HepG2 (cell line): ENCODE data around the gene GLB1L3. TPM values are rescaled to one million over a fixed set of nuclear protein-coding genes. Genes with fewer than 3 reads are reported as not detected.

Experiments
- ATAC-seq: fragments of 200-7000 bp; cut with Tn5 transposase; 3 replicates; pipeline ENCODE4 v1.9.1; 2020; ENCODE audit warnings: mild to moderate bottlenecking, moderate library complexity
- BruUV-seq: library from RNA; stranded (reverse); fragments of 400-500 nt; replicated peaks from 2 replicates; lab custom pipeline; 2021; lab: Mats Ljungman, UMichigan
- CTCF ChIA-PET: fragments of 300-600 bp; formaldehyde crosslinking; extraction: SDS; loops from one replicate; lab custom pipeline; 2021; ENCODE audit warnings: low total read pairs, inconsistent platforms, low intra/inter-chr PET ratio; lab: Yijun Ruan, JAX
- POLR2A ChIA-PET: fragments of 350-600 bp; sonication (Branson Sonifier 250); formaldehyde crosslinking; loops from one replicate; lab custom pipeline; 2020; ENCODE audit warnings: antibody characterized with exemption, inconsistent platforms; lab: Yijun Ruan, JAX
- DNase-seq: peaks from one replicate; pipeline ENCODE4 v3.0.0-alpha.2; 2015; ENCODE audit warnings: low spot score
- FAIRE-seq: peaks from 3 replicates; lab custom pipeline; 2011; peaks lifted over from hg19 to GRCh38; lab: Jason Lieb, UNC
- H2AFZ ChIP-seq: one replicate; pipeline ENCODE4 v1.6.1; 2011; ENCODE audit warnings: low read length, inconsistent platforms
- H3K27ac ChIP-seq: fragments of 300-600 bp; 3 replicates; pipeline ENCODE4 v1.8.0; 2011; ENCODE audit warnings: mixed run types, mild to moderate bottlenecking, mixed read lengths, low read length, inconsistent platforms; ENCODE audit not compliant: insufficient read depth; ENCODE audit errors: extremely low read length
- H3K27me3 ChIP-seq, 2 experiments: fragments of 200-600 bp in 1 of 2; 2 replicates in 1 of 2; 3 replicates in 1 of 2; pipeline versions ENCODE4 v1.6.0 to v1.8.0; 2011; ENCODE audit warnings: low read length in 2 of 2, mild to moderate bottlenecking in 2 of 2, moderate library complexity in 2 of 2, inconsistent platforms in 1 of 2; ENCODE audit not compliant: insufficient read depth in 2 of 2, control insufficient read depth in 1 of 2
- H3K36me3 ChIP-seq, 2 experiments: fragments of 200-600 bp in 1 of 2; replicated peaks in 1 of 2; 2 replicates in 1 of 2; 3 replicates in 1 of 2; pipeline versions ENCODE4 v1.5.1 to v1.8.0; 2011; ENCODE audit warnings: low read length in 2 of 2, inconsistent platforms in 1 of 2; ENCODE audit not compliant: insufficient read depth in 2 of 2, control insufficient read depth in 1 of 2
- H3K4me1 ChIP-seq: 2 replicates; pipeline ENCODE4 v1.5.1; 2012; ENCODE audit warnings: low read length, inconsistent platforms; ENCODE audit not compliant: insufficient read depth
- H3K4me2 ChIP-seq: 2 replicates; pipeline ENCODE4 v1.6.0; 2011; ENCODE audit warnings: low read depth, low read length, inconsistent platforms
- H3K4me3 ChIP-seq, 3 experiments: fragments of 200-600 bp in 1 of 3; sonication (generic), shearing (Covaris generic) in 1 of 3; replicated peaks in 1 of 3; 2 replicates each; pipeline ENCODE4 v1.5.1; 2011 to 2016; ENCODE audit warnings: low read length in 3 of 3, inconsistent platforms in 2 of 3, low read depth in 2 of 3, mild to moderate bottlenecking in 2 of 3, control low read depth in 1 of 3, mixed read lengths in 1 of 3; ENCODE audit not compliant: insufficient read depth in 1 of 3
- H3K79me2 ChIP-seq: one replicate; pipeline ENCODE4 v1.6.1; 2011; ENCODE audit warnings: low read length, inconsistent platforms; ENCODE audit not compliant: insufficient read depth
- H3K9ac ChIP-seq: 2 replicates; pipeline ENCODE4 v1.6.0; 2011; ENCODE audit warnings: mild to moderate bottlenecking, low read depth, low read length, inconsistent platforms; ENCODE audit not compliant: insufficient read depth
- H3K9me3 ChIP-seq: 2 replicates; pipeline ENCODE4 v1.5.1; 2012; ENCODE audit warnings: mild to moderate bottlenecking, low read length
- H4K20me1 ChIP-seq: 2 replicates; pipeline ENCODE4 v1.6.0; 2011; ENCODE audit warnings: inconsistent platforms, mild to moderate bottlenecking, low read length, moderate library complexity; ENCODE audit not compliant: insufficient read depth
- CBFB ChIP-seq: sonication (generic); formaldehyde crosslinking; IDR thresholded peaks from 2 replicates; pipeline ENCODE4 v1.4.0; 2020; ENCODE audit warnings: missing genetic modification reagents
- HNRNPH1 ChIP-seq: fragments of 200-400 bp; formaldehyde crosslinking; optimal IDR thresholded peaks from 2 replicates; pipeline ENCODE3; 2017; ENCODE audit warnings: mild to moderate bottlenecking, low read depth, low read length
- NR1H2 ChIP-seq: sonication (generic); formaldehyde crosslinking; IDR thresholded peaks from 2 replicates; pipeline ENCODE4 v1.8.1; 2022; ENCODE audit warnings: low read depth, missing genetic modification reagents, borderline replicate concordance
- REL ChIP-seq: sonication (generic); formaldehyde crosslinking; conservative IDR thresholded peaks from 2 replicates; pipeline ENCODE4 v1.8.0; 2022; ENCODE audit warnings: mild to moderate bottlenecking, missing genetic modification reagents, moderate library complexity
- RNF2 ChIP-seq: fragments of 450-650 bp; conservative IDR thresholded peaks from 2 replicates; pipeline ENCODE4 v1.6.1; 2016; ENCODE audit warnings: low read depth
- SMAD9 ChIP-seq: sonication (generic); formaldehyde crosslinking; IDR thresholded peaks from 2 replicates; pipeline ENCODE4 v1.5.1; 2020; ENCODE audit warnings: mild to moderate bottlenecking, missing genetic modification reagents
- ZNF280B ChIP-seq: sonication (generic); formaldehyde crosslinking; IDR thresholded peaks from 2 replicates; pipeline ENCODE4 v1.5.0; 2020; ENCODE audit warnings: missing genetic modification reagents, mild to moderate bottlenecking, borderline replicate concordance
- ZNF33A ChIP-seq: sonication (generic); formaldehyde crosslinking; IDR thresholded peaks from 2 replicates; pipeline ENCODE4 v1.5.1; 2020; ENCODE audit warnings: missing genetic modification reagents, mild to moderate bottlenecking, moderate library complexity, borderline replicate concordance
- ZNF761 ChIP-seq: sonication (generic); formaldehyde crosslinking; conservative IDR thresholded peaks from 2 replicates; pipeline ENCODE4 v1.4.0; 2020; ENCODE audit warnings: mild to moderate bottlenecking, missing genetic modification reagents
- WGBS: methylation state at CpG from one replicate; pipeline ENCODE4 v1.1.6; 2017; ENCODE audit warnings: low lambda C conversion rate; 5-methylcytosine and 5-hydroxymethylcytosine counted together
- in situ Hi-C: cut with HindIII; loops from 2 replicates; pipeline ENCODE4 v1.10.0; 2017; ENCODE audit warnings: low pct_unique_long_range_greater_than_20kb; ENCODE audit not compliant: extremely low pct_ligation_motif_present
- intact Hi-C: fragments of 100-400 bp; cut with micrococcal nuclease; formaldehyde crosslinking; loops from one replicate; pipeline ENCODE4 v1.10.0; 2022; ENCODE audit not compliant: unreplicated experiment
- polyA plus RNA-seq, 8 experiments: library from polyadenylated mRNA; depleted of rRNA in 3 of 8; stranded (reverse) in 7 of 8; unstranded in 1 of 8; fragments of >200 nt; fragmentation: Illumina TruSeq in 4 of 8; extraction: Trizol in 4 of 8; gene quantifications; 2 replicates each; pipeline versions ENCODE4 v1.2.1 to v1.2.3, GENCODE V29; 2011 to 2016; ENCODE audit warnings: low read depth in 4 of 8, missing spikeins in 1 of 8, mixed read lengths in 1 of 8; ENCODE audit not compliant: insufficient read depth in 1 of 8
- total RNA-seq, 5 experiments: library from RNA; depleted of rRNA; stranded (reverse); fragments of >200 nt; fragmentation: Illumina TruSeq; extraction: Trizol; gene quantifications; 2 replicates each; pipeline ENCODE4 v1.2.3, GENCODE V29; 2016; ENCODE audit warnings: low read depth in 1 of 5

The GLB1L3 gene
- total and polyA plus RNA-seq, 2 of the 13 experiments (the other 11 are each of a cell fraction or from before 2014, with no cell fraction given) = not detected

- ChIA-PET POLR2A (no interaction called here), CTCF (no interaction called here)
- FAIRE-seq = no peak
- Histone ChIP-seq H3K79me2 (no peaks in the 10 kb centered on the region), H3K4me3 (no peak overlapping the region), H3K9me3 (no peaks in the 10 kb centered on the region; the same call in 1 of the 2 replicates), H3K36me3 (no peaks in the 10 kb centered on the region), H2AFZ (no peak overlapping the region), H4K20me1 (no peaks in the 10 kb centered on the region), H3K4me2 (no peak overlapping the region), H3K27me3 (peaks cover 2 to 46% of the 10 kb centered on the region in 2 experiments; a peak in 4 of 5 replicates), H3K4me1 (no peaks in the 10 kb centered on the region), H3K27ac (no peak overlapping the region), H3K9ac (no peak overlapping the region)
- in situ Hi-C loops (no loop called here), intact Hi-C loops (no loop called here)
- no TSS peak for BruUV-seq
- no peak for DNase-seq
- 30% methylated on average over 2 of the region's 5 CpGs for WGBS
- ATAC-seq = no peak
- no peak for TF ChIP-seq ZNF33A
- TF ChIP-seq RNF2 = no peak
- no peak for TF ChIP-seq HNRNPH1
- TF ChIP-seq ZNF280B (CRISPR knock-in tag) = no peak
- TF ChIP-seq REL (CRISPR knock-in tag) = no peak
- TF ChIP-seq ZNF761 (CRISPR knock-in tag) = no peak
These were observed 36.6 kb downstream of the GLB1L3 start for GRCh38 chr11:134312807-134313206.

GRCh38 chr11:134313379-134313778, 37.2 kb downstream of the GLB1L3 start:
- Histone ChIP-seq H4K20me1 (no peaks in the 10 kb centered on the region), H2AFZ (no peak overlapping the region), H3K4me2 (no peak overlapping the region), H3K4me1 (no peaks in the 10 kb centered on the region), H3K36me3 (no peaks in the 10 kb centered on the region), H3K9me3 (no peaks in the 10 kb centered on the region; the same call in 1 of the 2 replicates), H3K4me3 (no peak overlapping the region), H3K27ac (no peak overlapping the region), H3K27me3 (peaks cover 2 to 46% of the 10 kb centered on the region in 2 experiments; a peak in 4 of 5 replicates), H3K9ac (no peak overlapping the region), H3K79me2 (no peaks in the 10 kb centered on the region)
- TF ChIP-seq SMAD9 (no peak), NR1H2 (CRISPR knock-in tag) (no peak), CBFB (no peak)
- no peak for ATAC-seq
- no peak for FAIRE-seq
- no TSS peak for BruUV-seq
- ChIA-PET POLR2A (no interaction called here), CTCF (no interaction called here)
- intact Hi-C loops = no loop called here
- no peak for DNase-seq
- WGBS = 30% methylated on average over 9 of the region's 10 CpGs
- in situ Hi-C loops = no loop called here
